Hair follicular keratinocyte (primary cell): ENCODE results near the gene ZNF138. TPM values are rescaled to one million over a fixed set of nuclear protein-coding genes. Genes with fewer than 3 reads are reported as not detected.

ENCODE experiments used
- total RNA-seq: library from RNA; depleted of rRNA; stranded (reverse); fragments of >200 nt; gene quantifications from 2 replicates; pipeline ENCODE4 v1.2.3, GENCODE V29; 2015

ZNF138 gene
- total RNA-seq, result 2.9 and 3.4 TPM in 2 replicates

GRCh38 chr7:64794171-64794844 lies at the start of gene ZNF138:
ZNF138 (plus strand) TSS chr7:64794428; CDS start chr7:64794569, 141 bp downstream.

Other genes with a start within 250 kb of the ZNF138 start
- gene ZNF680, start 231.4 kb upstream of the ZNF138 start, total RNA-seq, result 4.1 and 4.5 TPM in 2 replicates
- 1.3 and 2.1 TPM in 2 replicates for gene ZNF107, start 128.3 kb upstream of the ZNF138 start, total RNA-seq
- 2.0 and 2.8 TPM in 2 replicates for gene ZNF273, start 108.8 kb downstream of the ZNF138 start, total RNA-seq
- 0.15 and 0.78 TPM in 2 replicates for gene ZNF117, start 196.6 kb downstream of the ZNF138 start, total RNA-seq
- 1.5 and 2.2 TPM in 2 replicates for gene ERV3-1, start 212.3 kb downstream of the ZNF138 start, total RNA-seq